ENCODE data around the gene FAM162A.
"Not testable (repeated sequence)": the region's sequence is repeated elsewhere in the genome, so short reads cannot be mapped to it uniquely, and the experiment has no call there.

The FAM162A gene

DNA sequence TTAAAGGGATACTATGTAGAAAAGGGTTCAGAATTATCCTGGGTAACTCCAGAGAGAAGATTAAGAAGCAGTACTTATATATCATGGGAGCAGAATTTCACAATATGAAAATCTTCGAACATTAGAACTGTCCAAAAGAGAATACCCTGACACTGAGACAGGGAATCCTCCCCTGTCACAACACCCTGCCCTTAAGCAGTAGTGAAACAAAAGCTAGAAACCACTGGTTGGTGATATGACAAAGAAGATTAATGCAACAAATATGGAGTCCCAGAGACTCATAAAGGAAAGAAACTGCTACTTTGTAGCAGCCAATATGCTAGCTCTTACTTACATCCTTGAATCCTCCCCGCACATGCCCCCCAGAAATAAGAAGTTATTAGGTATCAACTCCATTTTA, 19.5 kb upstream of the FAM162A start:
- no peak for FAIRE-seq
- TF ChIP-seq, protein P1, sequence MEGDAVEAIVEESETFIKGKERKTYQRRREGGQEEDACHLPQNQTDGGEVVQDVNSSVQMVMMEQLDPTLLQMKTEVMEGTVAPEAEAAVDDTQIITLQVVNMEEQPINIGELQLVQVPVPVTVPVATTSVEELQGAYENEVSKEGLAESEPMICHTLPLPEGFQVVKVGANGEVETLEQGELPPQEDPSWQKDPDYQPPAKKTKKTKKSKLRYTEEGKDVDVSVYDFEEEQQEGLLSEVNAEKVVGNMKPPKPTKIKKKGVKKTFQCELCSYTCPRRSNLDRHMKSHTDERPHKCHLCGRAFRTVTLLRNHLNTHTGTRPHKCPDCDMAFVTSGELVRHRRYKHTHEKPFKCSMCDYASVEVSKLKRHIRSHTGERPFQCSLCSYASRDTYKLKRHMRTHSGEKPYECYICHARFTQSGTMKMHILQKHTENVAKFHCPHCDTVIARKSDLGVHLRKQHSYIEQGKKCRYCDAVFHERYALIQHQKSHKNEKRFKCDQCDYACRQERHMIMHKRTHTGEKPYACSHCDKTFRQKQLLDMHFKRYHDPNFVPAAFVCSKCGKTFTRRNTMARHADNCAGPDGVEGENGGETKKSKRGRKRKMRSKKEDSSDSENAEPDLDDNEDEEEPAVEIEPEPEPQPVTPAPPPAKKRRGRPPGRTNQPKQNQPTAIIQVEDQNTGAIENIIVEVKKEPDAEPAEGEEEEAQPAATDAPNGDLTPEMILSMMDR (IDR thresholded peaks at IDR 0.05; ENCODE audit: insufficient read depth, missing control alignments), result no peak
- no peak for DNase-seq (ENCODE audit: insufficient read length, low spot score)

GRCh38 chr3:122365073-122365472, 18.9 kb upstream of the FAM162A start:
- TF ChIP-seq, protein P1 (IDR thresholded peaks at IDR 0.05; ENCODE audit: insufficient read depth, missing control alignments), result no peak
- DNase-seq (ENCODE audit: insufficient read length, low spot score) (no peak), FAIRE-seq (no peak)

DNA sequence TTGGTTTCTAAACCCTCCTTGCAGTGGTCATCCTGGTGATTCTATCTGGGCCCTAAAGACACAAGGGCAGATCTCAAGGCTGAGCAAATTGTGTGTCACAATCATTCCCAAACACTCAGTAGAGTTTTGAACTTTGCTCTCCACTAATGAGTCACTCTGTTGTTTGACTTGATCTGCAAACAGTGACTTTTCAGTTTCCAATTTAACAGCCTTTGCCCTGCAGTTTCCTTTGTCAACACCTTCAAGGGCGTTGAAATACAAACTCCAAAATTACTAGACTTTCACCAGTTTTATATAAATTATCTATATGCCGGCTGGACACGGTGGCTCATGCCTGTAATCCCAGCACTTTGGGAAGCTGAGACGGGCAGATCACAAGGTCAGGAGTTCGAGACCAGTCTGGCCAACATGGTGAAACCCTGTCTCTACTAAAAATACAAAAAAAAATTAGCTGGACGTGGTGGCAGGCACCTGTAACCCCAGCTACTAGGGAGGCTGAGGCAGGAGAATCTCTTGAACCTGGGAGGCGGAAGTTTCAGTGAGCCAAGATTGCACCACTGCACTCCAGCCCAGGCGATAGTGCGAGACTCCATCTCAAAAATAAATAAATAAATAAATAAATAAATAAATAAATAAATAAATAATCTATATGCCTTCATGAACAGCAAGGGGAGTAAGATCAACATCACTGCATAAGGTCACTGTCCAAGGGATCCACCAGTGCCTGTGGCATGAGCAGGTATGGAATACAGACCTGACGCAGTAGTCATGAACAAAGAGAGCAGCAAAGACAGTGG, 18.2 kb upstream of the FAM162A start:
- FAIRE-seq; DNase-seq (ENCODE audit: insufficient read length, low spot score): not testable (repeated sequence)

DNA sequence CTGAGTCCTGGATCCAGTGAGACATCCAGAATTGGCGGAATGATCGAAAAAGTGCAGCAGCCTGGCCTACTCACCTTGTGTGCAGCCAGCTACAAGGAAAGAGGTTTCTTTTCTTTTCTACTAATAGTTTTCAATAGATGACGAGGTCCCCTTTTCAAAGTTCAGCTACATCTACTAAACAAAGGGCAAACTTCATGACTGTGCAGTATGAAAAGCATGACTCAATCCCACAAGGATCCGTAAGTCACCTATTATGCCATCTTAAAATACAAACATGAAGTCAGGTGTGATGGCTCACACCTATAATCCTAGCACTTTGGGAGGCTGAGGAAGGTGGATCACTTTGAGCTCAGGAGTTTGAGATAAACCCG, 17.6 kb upstream of the FAM162A start:
- no peak for FAIRE-seq
- DNase-seq (ENCODE audit: insufficient read length, low spot score), result no peak
- TF ChIP-seq, protein P1 (IDR thresholded peaks at IDR 0.05; ENCODE audit: insufficient read depth, missing control alignments), result no peak

GRCh38 chr3:122374034-122374433, 9.9 kb upstream of the FAM162A start:
- FAIRE-seq (no peak), DNase-seq (ENCODE audit: insufficient read length, low spot score) (no peak)
- TF ChIP-seq, protein P1 (IDR thresholded peaks at IDR 0.05; ENCODE audit: insufficient read depth, missing control alignments), result no peak

DNA sequence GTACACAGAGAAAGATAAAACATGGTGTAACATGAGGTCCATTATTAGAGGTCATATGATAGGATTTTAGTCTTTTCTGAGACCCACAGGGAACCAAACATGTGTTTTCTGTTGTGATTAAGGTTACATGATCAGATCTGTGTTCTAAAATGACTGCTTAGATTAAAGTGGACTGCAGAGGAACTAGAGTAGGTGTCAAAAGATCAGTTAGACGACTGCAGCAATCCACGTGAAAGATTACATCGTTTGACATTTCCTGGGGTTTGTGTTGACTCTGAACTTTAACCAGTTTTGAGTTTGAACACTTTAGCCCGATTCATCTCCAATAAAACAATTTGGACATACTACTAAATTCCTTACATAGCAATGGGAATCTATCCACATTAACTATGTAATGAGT, 6.0 kb upstream of the FAM162A start:
- FAIRE-seq (no peak), DNase-seq (ENCODE audit: insufficient read length, low spot score) (no peak)
- TF ChIP-seq, protein P1 (IDR thresholded peaks at IDR 0.05; ENCODE audit: insufficient read depth, missing control alignments), result no peak

DNA sequence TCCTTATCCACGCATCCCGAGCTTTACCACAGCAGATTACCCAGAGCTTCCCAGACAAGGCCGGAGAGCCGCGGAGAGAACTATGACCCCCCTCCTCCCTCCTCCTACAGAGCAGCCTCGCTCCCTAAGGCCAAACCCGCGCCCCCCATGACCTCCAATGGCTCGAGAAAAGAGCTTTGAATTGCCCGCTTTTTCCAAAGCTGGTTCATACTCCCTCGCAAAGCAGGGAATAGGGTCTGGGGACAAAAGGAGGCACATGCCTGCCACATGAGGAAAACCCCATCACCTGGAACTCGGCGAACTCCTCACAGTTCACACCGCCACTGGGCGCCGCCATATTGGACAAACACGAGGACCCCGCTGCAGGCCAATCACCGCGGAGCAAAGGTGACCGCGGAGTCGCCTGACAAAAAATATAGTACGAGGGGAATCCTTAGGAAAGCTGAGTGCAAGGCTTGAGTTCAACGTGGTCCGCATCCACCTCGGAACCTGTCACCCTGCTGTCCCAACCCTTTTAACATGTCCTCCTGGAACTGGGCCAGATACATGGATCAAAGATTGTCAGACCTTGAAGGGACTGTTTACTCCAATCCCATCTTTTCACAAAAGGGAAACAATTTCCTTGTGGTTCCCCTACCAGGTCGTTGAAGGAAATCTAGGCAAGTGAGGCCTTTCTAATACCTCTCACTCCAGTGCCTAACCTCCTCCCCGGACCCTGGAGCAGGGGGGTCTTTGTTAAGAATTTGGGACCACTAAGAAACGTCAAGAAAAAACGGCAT, 905 bp upstream of the FAM162A start, which contains the start of gene MIX23:
TSS of gene MIX23 (minus strand) at position 344 of the 779 bp plus-strand sequence. CDS start at position 337, 7 bp downstream.
- FAIRE-seq, result no peak
- DNase-seq (ENCODE audit: insufficient read length, low spot score), result peak; percentile 43
- TF ChIP-seq, protein P1 (IDR thresholded peaks at IDR 0.05; ENCODE audit: insufficient read depth, missing control alignments), result no peak

Measured in D721Med (cell line).